NCI-H2196 (cell line): Measurements from ENCODE around the gene GPN2.
"Not testable (repeated sequence)": the region's sequence is repeated elsewhere in the genome, so short reads cannot be mapped to it uniquely, and the experiment has no call there.

Experiments
- DNase-seq: peaks from one replicate; lab custom pipeline; 2025; ENCODE audit not compliant: unreplicated experiment; lab: John Stamatoyannopoulos, UW

GPN2 gene

DNA sequence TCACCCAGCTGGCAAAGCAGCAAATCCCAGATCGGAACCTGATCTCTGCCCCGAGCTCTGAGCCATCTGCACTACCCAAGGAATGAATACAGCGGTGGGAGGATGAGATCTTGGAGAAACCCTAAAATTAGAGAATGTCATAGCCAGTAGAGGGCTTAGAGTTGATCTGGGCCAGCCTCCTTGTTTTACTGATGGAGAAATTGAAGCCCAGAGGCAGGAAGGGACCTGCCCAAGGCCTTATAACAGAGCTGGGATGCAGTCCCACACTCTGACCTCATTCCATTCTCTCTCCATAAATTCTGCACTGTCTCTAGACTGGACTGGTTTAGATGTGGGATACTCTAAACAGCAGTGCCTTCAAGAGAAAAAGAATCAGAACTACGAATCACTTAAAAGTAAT lies 31.9 kb downstream of the GPN2 start:
- no peak for DNase-seq

DNA sequence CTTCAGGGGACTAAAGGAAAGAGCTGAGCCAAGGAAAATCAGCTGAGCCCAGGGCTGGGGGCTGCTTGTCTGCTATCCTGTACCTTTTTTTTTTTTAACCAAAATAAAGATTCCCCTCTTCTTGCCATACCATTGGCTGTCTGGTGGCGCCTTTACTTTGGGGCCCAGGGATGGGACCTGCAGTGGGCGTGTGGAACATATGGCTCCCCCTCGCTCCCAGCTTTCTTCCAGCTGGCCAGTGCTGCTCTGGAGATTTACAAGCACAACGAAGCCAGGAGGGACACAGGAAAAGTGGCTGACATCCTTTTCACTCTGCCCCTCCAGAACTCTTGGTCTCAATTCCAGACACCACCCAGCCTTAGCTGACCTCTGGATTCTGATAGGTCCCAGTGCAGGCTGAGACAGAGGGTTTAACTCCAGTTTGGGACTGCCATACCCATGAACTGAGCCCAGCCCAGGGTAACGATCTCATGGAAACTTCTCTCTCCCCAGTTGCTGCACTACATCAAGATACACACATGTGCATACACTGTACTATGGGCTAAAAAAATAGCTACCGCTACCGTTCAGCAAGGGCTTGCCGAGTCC lies 32.5 kb downstream of the GPN2 start:
- no peak for DNase-seq

DNA sequence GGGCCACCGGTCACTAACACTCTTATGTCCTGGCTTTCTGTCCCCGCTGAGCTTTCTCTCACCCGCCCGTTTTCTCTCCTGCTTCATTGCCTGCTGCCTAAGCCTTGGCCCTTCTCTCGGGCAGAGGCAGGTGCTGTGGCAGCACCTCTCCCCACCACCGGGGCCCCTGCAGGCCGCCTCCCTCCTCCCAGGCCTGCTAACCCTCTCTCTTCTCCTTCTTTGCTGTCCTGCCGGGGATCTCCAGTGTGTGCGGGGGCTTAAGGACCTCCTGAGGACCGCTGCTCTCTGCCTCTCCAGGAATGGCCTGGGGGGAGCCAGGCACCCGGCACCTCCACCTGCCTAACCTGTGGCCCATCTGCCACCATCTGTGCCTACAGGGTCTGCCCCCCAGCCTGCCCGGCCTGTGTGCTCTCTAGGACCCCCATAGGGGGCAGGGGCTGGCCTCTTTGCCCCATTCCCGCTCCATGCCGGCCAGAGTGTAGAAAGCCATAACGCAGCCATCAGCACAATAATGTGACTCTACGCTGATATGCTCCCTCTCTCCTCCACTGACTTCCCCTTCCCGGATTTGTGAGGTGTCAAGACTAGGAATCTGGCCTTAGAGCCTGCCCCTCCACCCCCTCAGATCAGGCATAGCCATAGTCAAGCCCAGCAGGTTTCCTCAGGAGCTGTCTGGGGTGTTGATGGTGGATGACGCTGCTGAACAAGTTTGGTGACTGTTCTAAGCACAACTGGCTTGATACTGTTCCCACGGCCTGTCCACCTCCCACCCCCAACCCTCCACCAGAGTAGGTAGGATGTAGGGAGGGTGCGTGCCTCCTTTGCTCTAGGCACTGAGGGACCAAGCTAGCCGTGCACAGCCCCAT lies 33.2 kb downstream of the GPN2 start:
- no peak for DNase-seq

DNA sequence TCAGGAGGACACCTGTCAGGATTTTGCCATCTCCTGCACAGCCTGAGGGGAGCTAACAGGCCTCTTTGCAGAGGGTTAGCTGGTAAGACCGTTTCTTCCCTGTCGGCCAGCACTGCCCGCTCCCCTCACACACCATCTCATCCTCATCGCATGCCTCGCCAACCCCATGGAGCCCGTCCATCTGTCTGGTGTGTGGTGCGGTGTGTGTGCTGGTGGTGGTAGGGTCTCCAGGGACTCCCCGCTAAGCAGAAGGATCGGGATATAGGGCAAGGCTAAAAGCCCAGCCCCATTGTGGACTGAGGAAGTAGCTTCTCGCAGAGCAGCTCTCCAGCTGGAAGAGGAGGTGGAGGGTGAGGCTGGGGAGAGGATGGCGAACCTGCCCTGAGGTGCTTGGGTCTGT lies 33.9 kb downstream of the GPN2 start:
- no peak for DNase-seq

DNA sequence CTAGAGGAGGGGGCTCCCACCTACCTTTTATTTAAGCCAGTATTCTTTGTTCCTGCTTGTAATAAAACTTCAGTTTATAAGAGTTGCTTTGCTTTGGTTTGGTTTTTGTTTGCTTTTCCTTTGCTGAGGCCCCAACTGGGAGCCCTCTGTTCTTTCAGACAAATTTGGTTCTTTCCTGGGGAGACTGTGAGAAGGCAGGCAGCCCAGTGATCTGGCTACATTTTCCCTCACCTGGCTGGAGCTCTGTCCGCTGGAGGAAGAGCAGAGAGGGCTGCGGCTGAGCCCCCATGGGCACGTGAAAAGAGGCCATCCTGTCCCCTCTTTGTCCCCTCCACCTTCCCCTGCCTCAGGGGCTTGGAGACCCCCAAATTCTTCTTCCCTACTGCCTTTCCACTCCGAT lies 34.4 kb downstream of the GPN2 start:
- DNase-seq, result no peak

DNA sequence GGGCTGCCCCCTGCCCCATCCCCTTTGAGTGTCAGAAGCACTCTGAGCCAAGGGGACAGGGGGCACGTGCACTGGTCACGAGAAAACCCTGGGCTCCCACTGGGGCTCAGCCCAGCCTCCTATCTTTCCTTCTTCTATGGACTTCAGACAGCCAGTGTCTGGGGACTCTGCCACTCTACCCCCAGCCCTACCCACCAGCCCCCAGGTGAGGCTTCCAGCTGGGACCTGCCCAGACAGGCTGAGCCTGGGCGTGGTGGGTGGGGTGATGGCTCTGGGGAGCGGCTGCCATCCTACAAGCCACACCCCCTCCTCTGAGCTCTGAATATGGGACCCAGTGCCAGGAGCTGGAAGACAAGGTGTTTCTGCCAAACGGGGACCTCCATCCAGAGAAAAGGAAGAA lies 35.2 kb downstream of the GPN2 start:
- DNase-seq, result no peak

DNA sequence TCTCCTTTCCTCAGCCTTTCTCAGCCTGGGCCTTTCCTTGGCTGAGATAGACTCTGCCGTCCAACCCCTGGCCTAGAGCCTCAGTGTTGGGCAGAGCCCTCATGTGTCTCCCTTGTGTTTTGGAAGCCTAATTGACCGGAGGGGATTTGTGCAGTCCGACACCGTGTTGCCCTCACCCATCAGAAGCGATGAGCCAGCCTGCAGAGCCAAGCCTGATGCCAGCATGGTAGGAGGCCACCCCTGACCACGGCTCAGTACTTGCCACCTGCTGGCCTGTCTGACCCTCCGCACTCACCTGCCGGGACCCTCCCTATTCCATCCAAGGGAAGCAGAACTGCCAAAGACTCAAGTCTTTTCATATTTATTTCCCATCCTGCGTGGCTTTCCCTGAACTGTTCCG lies 36.5 kb downstream of the GPN2 start:
- no peak for DNase-seq

DNA sequence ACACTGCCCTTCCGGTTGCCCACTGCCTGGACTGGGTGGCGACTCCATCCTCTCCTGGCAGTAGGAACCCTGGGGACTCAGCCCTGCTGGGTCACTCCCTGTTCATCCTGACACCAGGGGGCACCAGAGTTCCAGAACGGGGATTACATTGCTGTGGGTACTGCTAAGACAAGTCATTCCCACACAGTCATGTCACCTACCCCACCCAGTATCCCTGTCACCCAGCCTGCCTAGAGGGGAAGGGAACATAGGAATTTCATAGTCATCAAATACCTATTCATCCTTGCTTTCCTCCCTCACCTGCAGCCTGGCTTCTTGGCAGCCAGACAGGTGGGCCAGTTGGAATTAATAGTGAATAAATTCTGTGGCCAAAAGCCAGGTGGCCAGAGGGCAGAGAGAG lies 36.9 kb downstream of the GPN2 start:
- peak; percentile 89 for DNase-seq

DNA sequence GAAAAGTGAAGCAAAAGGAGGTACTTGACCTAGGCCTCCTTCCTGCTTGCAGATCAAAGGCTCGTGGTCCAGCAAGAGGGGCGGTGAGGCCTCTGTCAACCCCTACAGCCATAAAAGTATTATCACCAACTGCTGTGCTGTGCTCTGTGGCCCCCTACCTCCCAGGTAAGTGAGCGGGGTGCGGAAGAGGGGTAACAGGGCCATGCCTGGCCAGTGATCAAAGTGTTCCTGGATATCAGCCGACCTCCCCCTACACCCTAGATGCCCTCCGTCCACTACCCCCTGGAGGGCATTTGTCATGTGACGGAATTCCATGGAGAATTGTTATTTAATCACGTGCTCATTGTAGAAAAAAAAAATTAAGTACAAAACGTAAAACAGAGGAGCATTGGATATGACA lies 37.4 kb downstream of the GPN2 start:
- DNase-seq, result no peak

DNA sequence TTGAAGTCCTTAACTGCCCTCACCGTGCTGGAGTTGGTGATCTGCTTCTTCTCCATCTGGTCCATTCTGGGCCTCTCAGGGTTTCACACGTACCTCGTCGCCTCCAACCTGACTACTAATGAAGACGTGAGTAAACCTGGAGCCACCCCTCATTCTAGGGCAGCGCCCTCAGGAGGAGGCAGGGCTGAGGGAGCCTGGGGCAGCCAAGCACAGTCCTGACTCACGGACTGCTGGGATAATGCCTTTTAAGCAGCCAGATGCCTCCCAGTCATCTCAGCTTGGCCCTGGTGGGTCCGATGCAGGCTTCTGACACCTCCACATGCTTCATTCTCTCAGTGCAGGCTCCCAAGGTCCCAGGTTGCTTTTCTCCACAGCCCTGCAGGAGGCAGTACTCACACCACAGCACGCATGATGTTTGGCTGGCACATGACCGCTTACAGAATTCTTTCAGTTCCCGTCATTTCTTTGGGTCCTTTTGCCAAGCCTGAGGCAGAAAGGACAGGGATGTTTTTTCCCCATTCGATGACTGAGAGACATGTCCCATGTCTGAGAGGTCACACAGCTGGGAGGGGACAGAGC lies 38.9 kb downstream of the GPN2 start:
- no peak for DNase-seq

DNA sequence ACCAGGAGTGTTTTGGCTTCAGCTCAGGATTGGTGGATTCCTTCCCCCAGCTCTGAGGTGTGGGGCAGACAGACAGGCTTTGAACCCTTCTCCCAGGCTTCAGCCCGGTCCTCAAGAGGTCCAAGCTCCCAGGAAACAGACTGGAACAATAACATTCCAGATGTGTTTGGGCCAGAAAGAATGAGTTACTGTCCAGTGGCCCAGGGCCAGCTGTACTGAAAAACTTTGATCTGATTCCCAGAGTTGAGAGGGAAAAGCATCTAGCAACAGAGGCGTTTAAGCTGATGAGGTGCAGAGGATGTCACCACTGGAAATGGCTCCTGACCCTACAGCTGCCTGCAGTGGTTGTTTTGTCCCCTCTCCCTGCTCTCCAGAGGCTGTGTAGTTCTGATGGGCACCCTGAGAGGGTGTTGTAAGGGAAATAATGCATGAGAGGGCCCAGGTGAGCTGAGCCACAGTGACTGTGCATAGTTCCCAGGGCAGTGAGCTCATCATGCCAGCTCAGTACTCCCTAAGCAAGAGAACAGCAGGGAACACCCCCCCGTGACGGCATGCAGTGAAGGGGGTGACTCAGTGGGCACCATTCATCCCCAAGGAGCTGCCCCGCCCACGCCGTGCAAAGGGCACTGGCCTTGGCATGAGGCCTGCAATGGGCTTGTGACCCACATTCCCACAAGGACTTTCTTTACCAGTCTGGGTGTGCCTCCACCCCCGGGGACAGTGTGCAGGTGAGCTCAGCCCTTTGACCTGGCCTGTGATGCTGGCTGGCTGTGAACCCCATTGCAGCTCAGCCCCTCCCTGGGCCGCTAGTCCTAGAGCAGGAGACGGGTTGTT lies 40.9 kb downstream of the GPN2 start:
- DNase-seq, result no peak

DNA sequence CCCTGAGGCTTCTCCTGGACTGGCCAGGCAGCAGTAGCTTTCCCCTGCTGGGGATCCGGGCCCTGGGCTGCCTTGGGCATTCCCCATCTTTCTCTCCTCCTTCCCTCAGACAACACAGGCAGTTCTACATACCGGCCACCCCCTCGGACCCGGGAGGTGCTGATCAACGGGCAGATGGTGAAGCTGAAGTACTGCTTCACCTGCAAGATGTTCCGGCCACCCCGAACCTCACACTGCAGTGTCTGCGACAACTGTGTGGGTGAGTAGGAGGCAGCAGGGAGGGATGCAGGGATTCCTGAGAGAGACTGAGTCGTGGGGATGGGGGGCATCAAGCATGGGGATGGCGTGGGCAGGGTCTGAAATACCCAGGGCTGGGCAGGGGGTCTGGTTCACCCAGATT lies 41.6 kb downstream of the GPN2 start:
- DNase-seq, result no peak

DNA sequence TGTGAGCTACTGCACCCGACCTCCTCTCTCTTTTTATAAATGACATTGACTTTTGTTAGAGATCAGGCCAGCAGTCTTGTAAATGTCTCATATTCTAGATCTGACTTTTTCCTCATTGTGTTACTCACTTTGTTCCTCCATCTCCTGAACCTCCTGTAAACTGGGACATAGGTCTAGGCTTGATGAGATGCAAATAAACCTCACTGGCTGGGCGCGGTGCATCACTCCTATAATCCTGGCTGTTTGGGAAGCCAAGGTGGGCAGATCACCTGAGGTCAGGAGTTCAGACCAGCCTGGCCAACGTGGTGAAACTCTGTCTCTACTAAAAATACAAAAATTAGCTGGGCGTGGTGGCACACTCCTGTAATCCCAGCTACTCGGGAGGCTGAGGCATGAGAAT lies 42.3 kb downstream of the GPN2 start:
- not testable (repeated sequence) for DNase-seq

DNA sequence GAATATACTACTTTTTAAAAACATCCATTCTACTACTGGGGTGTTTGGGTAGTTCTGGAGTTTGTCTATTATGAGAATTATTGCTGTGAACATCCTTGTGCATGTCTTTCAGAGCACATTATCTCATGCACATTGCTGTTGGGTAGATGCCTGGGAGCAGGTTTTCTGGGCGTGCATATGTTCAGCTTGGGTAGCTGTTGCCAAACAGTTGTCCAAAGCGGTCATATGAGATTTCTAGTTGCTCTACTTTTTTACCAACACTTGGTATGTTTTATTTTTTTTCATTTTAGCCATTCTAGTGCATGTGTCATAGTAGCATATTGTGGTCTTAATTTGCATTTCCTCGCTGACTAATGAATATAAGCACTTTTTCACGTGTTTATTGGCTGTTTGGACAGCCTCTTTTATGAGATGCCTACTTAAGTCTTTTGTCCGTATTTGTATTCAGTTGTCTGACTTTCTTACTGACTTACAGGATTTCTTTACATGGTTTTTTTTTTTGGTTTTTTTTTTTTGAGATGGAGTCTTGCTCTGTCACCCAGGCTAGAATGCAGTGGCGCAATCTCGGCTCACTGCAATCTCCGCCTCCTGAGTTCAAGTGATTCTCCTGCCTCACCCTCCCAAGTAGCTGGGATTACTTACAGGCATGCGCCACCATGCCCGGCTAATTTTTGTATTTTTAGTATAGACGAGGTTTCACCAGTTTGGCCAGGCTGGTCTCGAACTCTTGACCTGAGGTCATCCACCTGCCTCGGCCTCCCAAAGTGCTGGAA lies 45.5 kb downstream of the GPN2 start:
- DNase-seq, result no peak

DNA sequence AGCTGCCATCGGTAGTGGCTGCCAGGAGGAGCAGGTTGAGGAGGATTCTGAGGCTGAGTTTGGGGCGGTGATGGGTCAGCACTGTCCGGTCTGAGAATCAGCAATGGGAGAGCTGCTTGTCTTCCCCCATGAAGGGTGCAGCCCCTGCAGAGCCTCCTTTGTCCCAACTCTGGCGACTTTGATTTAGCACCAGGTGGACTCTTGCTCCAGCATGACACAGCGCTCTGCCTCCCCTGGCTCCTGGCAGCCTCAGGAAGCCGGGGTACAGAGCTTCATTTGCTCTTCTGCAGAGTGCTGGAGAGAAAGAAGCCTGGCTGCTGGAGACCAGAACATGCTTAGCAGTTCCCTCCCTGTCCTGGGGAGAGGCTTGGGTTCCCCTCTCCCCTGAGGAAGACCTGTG lies 50.3 kb downstream of the GPN2 start:
- DNase-seq, result no peak

DNA sequence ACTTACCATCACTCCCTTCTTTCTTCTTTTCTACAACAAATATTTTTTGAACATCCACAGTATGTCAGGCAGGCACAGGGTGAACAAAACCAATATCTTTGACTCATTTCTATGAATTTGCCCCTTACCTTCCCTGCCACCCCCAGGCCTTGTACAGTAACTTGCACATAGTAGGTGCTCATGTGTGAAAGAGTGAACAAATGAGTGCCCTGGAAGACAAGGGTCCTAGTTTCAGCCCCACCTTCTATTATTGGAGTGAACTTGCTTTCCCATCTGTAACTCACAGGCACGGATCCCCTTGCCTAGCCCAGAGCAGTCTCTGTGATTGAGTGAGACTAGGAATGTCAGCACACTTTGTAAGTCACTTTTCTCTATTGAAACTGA lies 50.8 kb downstream of the GPN2 start:
- DNase-seq, result no peak

DNA sequence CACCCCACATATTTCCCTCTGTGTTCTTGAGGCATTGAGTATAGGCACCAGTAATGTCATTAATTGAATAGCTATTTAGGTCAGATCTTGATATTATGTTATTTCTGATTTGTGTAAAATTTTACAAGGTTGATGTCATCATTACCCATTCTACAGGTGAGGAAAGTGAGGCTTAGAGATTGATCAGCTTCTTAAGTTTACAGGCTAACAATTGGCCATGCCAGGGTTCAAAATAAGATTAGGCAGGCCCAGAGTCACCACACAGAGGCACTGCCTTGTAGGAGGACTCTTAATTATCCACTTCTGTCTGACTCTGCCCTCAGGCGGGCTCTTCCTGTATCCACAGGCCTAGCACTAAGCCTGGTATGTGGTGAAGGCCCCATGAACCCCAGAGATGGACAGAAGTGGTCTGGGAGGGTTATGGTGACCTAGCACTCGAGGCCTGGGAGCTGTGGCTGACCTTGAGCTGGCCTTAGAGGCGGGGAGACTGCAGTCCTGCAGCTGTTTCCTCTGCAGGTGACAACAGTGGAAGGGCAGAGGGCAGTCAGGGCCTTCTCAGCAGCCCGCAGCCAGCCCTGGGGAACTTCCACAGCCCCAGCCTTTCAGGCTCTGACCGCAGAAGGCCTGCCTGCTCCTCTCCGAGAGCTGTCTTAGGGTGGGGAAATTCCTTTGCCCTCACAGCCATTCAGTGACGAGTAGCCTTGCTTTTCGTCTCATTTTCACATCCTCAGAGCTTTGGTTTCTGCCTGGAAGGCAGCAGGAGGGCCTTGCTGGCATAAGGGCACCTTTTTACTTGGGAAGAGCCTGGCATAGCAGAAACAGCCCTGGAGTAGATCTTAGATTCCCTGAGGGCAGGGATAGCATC lies 51.4 kb downstream of the GPN2 start:
- no peak for DNase-seq

DNA sequence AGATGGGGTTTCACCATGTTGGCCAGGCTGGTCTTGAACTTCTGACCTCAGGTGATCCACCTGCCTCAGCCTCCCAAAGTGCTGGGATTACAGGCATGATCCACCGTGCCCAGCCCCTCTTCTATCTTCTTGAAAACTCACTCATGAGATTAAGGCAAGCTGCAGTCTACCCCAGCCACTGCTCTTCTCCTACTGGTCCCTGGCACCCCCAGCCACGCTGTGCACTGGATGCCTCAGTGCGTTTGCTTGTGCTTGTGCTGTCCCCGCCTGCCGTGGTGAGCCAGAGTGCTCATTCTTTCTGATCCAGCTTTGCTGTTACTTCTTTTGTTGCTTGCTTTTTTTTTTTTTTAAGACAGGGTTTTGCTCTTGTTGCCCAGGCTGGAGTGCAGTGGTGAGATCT lies 52.4 kb downstream of the GPN2 start:
- DNase-seq, result not testable (repeated sequence)

DNA sequence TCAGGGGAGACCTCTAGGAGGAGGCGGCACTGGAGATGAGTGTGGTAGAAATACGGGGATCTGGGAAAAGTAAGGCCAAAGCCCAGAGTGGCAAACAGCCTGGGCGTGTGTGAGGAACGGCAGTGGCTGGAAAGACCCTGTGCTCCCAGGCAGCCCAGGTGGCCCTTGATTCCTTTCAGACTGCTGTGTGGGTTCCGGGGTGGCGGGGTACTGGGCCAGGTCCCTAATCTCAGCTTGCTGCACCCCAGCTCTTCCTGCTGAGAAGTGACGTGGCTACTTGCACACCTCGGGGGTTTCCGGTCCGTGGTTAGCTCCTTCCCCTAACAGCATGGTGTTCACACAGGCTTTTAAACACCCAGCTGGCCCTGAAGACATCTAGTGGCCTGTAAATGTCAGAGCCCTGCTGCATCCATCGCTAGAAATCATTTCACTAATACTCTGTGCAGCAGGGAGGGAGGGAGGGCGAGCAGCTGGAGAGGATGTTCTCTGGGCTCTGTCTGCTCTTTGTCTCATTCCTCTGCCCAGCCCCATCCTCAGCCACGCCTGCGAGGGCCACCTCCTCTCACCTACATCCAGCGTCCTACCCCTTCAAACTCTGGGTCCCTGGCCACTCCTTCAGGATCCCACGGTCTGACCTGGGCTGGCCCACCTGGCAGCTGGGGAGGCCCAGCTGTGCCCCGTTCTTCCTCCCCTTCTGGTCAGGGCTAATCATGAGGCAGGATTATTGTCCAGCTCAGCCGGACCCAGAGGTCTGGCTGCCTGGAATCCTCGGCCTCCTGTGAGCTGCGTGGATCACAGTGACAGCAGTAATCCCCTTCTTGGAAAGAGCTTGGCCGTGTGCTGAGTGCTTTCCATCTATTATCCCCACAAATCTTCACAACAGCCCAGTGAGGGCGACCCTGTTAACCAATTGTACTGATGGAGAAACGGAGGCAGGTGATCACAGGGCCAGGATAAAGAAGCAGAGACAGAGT lies 56.4 kb downstream of the GPN2 start:
- DNase-seq, result no peak
